Measurements from ENCODE around the gene TRIOBP.

DNA sequence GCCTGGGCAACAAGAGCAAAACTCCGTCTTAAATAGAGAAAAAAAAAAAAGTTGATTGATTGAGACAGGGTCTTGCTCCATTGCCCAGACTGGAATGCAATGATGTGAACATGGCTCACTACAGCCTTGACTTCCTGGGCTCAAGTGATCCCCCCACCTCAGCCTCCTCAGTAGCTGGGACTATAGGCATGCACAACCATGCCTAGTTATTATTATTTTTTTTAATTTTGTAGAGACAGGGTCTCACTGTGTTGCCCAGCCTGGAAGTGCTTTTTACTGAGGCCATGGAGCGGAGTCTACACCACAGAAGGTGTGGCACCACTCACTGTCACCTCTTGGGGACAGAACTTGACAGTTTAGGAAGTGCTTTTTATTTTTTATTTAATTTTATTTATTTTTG lies 17.8 kb downstream of the TRIOBP start:
- TF ChIP-seq EZH2phosphoT487 (IDR thresholded peaks at IDR 0.05; ENCODE audit: low read depth) = no peak
- TF ChIP-seq, protein P1, sequence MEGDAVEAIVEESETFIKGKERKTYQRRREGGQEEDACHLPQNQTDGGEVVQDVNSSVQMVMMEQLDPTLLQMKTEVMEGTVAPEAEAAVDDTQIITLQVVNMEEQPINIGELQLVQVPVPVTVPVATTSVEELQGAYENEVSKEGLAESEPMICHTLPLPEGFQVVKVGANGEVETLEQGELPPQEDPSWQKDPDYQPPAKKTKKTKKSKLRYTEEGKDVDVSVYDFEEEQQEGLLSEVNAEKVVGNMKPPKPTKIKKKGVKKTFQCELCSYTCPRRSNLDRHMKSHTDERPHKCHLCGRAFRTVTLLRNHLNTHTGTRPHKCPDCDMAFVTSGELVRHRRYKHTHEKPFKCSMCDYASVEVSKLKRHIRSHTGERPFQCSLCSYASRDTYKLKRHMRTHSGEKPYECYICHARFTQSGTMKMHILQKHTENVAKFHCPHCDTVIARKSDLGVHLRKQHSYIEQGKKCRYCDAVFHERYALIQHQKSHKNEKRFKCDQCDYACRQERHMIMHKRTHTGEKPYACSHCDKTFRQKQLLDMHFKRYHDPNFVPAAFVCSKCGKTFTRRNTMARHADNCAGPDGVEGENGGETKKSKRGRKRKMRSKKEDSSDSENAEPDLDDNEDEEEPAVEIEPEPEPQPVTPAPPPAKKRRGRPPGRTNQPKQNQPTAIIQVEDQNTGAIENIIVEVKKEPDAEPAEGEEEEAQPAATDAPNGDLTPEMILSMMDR (IDR thresholded peaks at IDR 0.05; ENCODE audit: low read depth, low read length) = no peak
